Suprapubic skin (tissue), 4 donors: ENCODE measurements around the gene SETBP1. TPM values are rescaled to one million over a fixed set of nuclear protein-coding genes. Genes with fewer than 3 reads are reported as not detected.

Source experiments
- DNase-seq, 2 donors: peaks; one replicate each; pipeline ENCODE4 v3.0.0-alpha.2; 2019; ENCODE audit warnings: low spot score in 2 of 2
- H3K27ac ChIP-seq: fragments of 200-600 bp; sonication (generic); one replicate; pipeline ENCODE4 v1.5.1; 2019
- H3K27me3 ChIP-seq: fragments of 200-600 bp; sonication (generic); one replicate; pipeline ENCODE4 v1.5.1; 2019
- H3K36me3 ChIP-seq: fragments of 200-600 bp; sonication (generic); one replicate; pipeline ENCODE4 v1.5.1; 2019
- H3K4me1 ChIP-seq: fragments of 200-600 bp; sonication (generic); one replicate; pipeline ENCODE4 v1.5.1; 2019
- H3K4me3 ChIP-seq: fragments of 200-600 bp; sonication (generic); one replicate; pipeline ENCODE4 v1.5.1; 2019; ENCODE audit warnings: mild to moderate bottlenecking
- H3K9me3 ChIP-seq: fragments of 200-600 bp; sonication (generic); one replicate; pipeline ENCODE4 v1.5.1; 2019
- EP300 ChIP-seq: sonication (generic); formaldehyde crosslinking; IDR thresholded peaks from one replicate; pipeline ENCODE4 v1.6.1; 2017; ENCODE audit warnings: antibody characterized with exemption
- POLR2A ChIP-seq, 2 donors: fragments of 450-650 bp; IDR thresholded peaks; one replicate each; pipeline ENCODE4 v1.6.1; 2017; ENCODE audit warnings: antibody characterized with exemption in 2 of 2, mild to moderate bottlenecking in 2 of 2, moderate library complexity in 2 of 2
- POLR2AphosphoS5 ChIP-seq, 3 donors: sonication (generic); formaldehyde crosslinking; IDR thresholded peaks; one replicate each; pipeline ENCODE4 v1.6.1; 2017; ENCODE audit warnings: antibody characterized with exemption in 3 of 3
- WGBS: methylation state at CpG from one replicate; pipeline ENCODE4 v1.1.5; 2018; 5-methylcytosine and 5-hydroxymethylcytosine counted together
- total RNA-seq, 4 donors: library from RNA; depleted of rRNA; stranded (reverse); fragments of >200 nt; gene quantifications; one replicate each; pipeline ENCODE4 v1.1.0, GENCODE V29; 2016
- TF ChIP-seq, protein P1 (sequence below), 2 donors: fragments of 200-600 bp in 1 of 2; fragments of 450-650 bp in 1 of 2; sonication (generic) in 1 of 2; IDR thresholded peaks; one replicate each; pipeline ENCODE4 v1.5.1; 2016 to 2019; ENCODE audit warnings: antibody characterized with exemption in 2 of 2, mild to moderate bottlenecking in 1 of 2, moderate library complexity in 1 of 2

SETBP1 gene
- total RNA-seq, result 10 to 100 TPM; 13.1 to 25.6 (median 17.2) TPM

DNA sequence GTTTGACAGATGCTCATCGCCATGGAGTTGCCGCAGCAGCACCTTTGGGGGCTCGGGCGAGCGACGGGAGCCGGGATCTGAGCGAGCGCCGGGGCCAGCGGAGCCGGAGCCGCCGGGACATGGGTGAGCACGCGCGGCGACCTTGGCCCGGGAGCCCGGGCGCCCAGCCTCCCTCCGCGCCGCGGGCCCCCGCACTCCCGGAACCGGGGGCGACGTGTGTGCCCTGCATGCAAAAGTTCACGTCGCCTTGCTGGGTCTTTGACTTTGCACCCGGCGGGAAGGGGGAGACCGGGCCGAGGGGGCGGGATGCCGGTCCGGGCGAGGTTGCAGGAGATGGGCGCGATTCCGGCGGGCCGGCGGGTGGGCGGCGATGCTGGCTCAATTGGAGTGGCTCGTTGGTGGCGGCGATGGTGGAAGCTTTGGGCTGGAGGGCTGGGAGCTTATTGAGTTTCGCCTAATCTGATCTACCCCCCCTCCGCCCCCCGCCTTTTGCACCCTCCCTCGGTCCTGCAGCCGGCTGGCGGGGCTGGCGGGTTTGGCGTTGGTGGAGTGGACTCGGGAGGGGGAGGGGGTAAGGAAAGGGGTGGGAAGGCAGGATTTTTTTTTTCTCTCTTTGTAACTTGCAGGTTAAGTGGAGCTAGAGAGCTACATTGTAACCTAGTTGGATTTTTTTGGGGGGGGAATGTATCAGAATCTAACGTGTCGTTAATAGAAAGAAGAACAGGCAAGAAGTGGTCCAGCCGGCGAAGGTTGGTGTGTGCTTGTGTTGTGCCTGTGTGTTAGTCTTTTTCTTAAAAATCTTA lies at the start of gene SETBP1:
Gene SETBP1, plus strand, starts transcription at position 616 of the 803 bp plus-strand sequence. CDS start 20,459 bp downstream, outside the sequence.
- DNase-seq, result peak; percentile 83 to 84
- TF ChIP-seq, protein P1, sequence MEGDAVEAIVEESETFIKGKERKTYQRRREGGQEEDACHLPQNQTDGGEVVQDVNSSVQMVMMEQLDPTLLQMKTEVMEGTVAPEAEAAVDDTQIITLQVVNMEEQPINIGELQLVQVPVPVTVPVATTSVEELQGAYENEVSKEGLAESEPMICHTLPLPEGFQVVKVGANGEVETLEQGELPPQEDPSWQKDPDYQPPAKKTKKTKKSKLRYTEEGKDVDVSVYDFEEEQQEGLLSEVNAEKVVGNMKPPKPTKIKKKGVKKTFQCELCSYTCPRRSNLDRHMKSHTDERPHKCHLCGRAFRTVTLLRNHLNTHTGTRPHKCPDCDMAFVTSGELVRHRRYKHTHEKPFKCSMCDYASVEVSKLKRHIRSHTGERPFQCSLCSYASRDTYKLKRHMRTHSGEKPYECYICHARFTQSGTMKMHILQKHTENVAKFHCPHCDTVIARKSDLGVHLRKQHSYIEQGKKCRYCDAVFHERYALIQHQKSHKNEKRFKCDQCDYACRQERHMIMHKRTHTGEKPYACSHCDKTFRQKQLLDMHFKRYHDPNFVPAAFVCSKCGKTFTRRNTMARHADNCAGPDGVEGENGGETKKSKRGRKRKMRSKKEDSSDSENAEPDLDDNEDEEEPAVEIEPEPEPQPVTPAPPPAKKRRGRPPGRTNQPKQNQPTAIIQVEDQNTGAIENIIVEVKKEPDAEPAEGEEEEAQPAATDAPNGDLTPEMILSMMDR (IDR thresholded peaks at IDR 0.05), result no peak
- TF ChIP-seq EP300 (no peak), POLR2A (IDR thresholded peaks at IDR 0.05) (no peak), POLR2AphosphoS5 (IDR thresholded peaks at IDR 0.05) (no peak)
- Histone ChIP-seq H3K9me3 (no peaks in the 10 kb centered on the region), H3K4me1 (peaks cover 46% of the 10 kb centered on the region), H3K4me3 (peak within 1 kb of the TSS; percentile 93), H3K36me3 (no peaks in the 10 kb centered on the region), H3K27me3 (no peaks in the 10 kb centered on the region), H3K27ac (peak within 1 kb of the TSS; percentile 98)
- WGBS, result 0% methylated on average over 13 of the region's 64 CpGs

DNA sequence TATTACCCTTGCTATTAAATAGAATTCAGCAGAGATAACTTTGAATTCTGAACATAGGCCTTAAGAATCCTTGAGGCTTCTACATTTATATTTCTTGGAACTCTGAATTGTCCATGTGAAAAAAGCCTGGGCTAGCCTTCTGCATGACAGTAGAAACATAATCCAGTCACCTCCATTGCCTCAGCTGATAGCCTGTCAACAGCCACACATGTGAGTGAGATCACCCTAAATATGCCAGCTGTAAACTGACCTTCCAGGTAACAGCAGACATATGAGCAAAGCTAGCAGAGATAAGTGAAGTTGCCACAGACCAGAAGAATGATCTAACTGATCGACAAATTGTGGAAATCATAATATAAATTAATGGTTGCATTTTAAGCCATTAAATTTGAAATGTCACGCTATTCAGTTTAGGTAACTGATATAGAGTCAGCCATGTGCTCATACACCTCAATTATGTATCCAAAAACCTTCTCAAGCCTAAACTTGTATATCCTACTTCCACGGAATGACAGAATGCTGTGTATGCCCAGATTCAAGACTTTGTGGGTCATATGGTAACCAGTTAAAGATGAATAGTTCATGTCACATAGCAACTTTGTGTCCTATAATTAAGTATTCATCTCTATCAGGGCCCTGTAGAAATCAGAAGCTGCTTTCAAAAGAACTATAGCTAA lies 48.1 kb upstream of the SETBP1 start:
- Histone ChIP-seq H3K9me3 (no peaks in the 10 kb centered on the region), H3K27me3 (no peaks in the 10 kb centered on the region), H3K27ac (no peak overlapping the region), H3K36me3 (no peaks in the 10 kb centered on the region), H3K4me1 (no peaks in the 10 kb centered on the region), H3K4me3 (no peak overlapping the region)
- 52% methylated on average over 3 of the region's 3 CpGs for WGBS
- DNase-seq, result no peak
- TF ChIP-seq, protein P1 (IDR thresholded peaks at IDR 0.05), result no peak
- TF ChIP-seq EP300 (no peak), POLR2AphosphoS5 (IDR thresholded peaks at IDR 0.05) (no peak), POLR2A (IDR thresholded peaks at IDR 0.05) (no peak)

GRCh38 chr18:44635546-44635945 lies 45.1 kb upstream of the SETBP1 start:
- H3K9me3 ChIP-seq, result no peaks in the 10 kb centered on the region
- TF ChIP-seq, protein P1 (IDR thresholded peaks at IDR 0.05), result no peak
- TF ChIP-seq POLR2A (IDR thresholded peaks at IDR 0.05) (no peak), EP300 (no peak), POLR2AphosphoS5 (IDR thresholded peaks at IDR 0.05) (no peak)
- H3K36me3 ChIP-seq, result no peaks in the 10 kb centered on the region
- H3K4me1 ChIP-seq, result no peaks in the 10 kb centered on the region
- 93% methylated on average over 3 of the region's 3 CpGs for WGBS
- H3K27me3 ChIP-seq, result no peaks in the 10 kb centered on the region
- no peak for DNase-seq
- H3K4me3 ChIP-seq, result no peak overlapping the region
- no peak overlapping the region for H3K27ac ChIP-seq

GRCh38 chr18:44636241-44636640 lies 44.4 kb upstream of the SETBP1 start:
- Histone ChIP-seq H3K27me3 (no peaks in the 10 kb centered on the region), H3K4me1 (no peaks in the 10 kb centered on the region), H3K27ac (no peak overlapping the region), H3K4me3 (no peak overlapping the region), H3K36me3 (no peaks in the 10 kb centered on the region), H3K9me3 (no peaks in the 10 kb centered on the region)
- no peak for TF ChIP-seq POLR2AphosphoS5 (IDR thresholded peaks at IDR 0.05)
- TF ChIP-seq EP300, result no peak
- no peak for TF ChIP-seq POLR2A (IDR thresholded peaks at IDR 0.05)
- TF ChIP-seq, protein P1 (IDR thresholded peaks at IDR 0.05), result no peak
- DNase-seq, result no peak
